Measurements from ENCODE around the gene CLMN.

DNA sequence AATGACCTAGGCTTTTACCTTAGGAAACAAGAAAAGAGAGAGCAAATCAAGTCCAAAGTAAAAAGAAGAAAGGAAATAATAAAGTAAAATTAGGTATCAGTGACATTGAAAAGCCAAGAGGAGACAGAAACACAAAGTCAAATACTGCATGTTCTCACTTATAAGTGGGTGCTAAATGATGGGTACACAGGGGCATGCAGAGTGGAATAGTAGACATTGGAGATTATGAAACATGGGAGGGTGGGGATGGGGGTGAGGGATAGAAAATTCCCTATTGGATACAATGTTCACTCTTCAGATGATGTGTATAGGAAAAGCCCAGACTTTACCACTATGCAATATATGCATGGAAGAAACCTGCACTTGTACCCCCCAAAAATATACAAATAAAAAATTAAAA, 35.1 kb upstream of the CLMN start:
- TF ChIP-seq POLR2AphosphoS5 (IDR thresholded peaks at IDR 0.05) (no peak), POLR2A (IDR thresholded peaks at IDR 0.05) (no peak), EP300 (IDR thresholded peaks at IDR 0.05) (no peak)
- TF ChIP-seq, protein P1, sequence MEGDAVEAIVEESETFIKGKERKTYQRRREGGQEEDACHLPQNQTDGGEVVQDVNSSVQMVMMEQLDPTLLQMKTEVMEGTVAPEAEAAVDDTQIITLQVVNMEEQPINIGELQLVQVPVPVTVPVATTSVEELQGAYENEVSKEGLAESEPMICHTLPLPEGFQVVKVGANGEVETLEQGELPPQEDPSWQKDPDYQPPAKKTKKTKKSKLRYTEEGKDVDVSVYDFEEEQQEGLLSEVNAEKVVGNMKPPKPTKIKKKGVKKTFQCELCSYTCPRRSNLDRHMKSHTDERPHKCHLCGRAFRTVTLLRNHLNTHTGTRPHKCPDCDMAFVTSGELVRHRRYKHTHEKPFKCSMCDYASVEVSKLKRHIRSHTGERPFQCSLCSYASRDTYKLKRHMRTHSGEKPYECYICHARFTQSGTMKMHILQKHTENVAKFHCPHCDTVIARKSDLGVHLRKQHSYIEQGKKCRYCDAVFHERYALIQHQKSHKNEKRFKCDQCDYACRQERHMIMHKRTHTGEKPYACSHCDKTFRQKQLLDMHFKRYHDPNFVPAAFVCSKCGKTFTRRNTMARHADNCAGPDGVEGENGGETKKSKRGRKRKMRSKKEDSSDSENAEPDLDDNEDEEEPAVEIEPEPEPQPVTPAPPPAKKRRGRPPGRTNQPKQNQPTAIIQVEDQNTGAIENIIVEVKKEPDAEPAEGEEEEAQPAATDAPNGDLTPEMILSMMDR (IDR thresholded peaks at IDR 0.05), result no peak
